ENCODE results near the gene PPFIA3.
"Not testable (repeated sequence)": the region's sequence is repeated elsewhere in the genome, so short reads cannot be mapped to it uniquely, and the experiment has no call there.

PPFIA3 gene

GRCh38 chr19:49125025-49125731 lies 5.8 kb downstream of the PPFIA3 start:
- no peak for DNase-seq (ENCODE audit: low spot score)

- no peak for DNase-seq (ENCODE audit: low spot score)
These were observed 7.2 kb downstream of the PPFIA3 start for GRCh38 chr19:49126575-49126974.

GRCh38 chr19:49127225-49127624 lies 7.9 kb downstream of the PPFIA3 start:
- DNase-seq (ENCODE audit: low spot score), result not testable (repeated sequence)

GRCh38 chr19:49127674-49128544 lies 8.6 kb downstream of the PPFIA3 start:
- DNase-seq (ENCODE audit: low spot score), result peak; percentile 96

GRCh38 chr19:49128545-49129237 lies 9.3 kb downstream of the PPFIA3 start:
- DNase-seq (ENCODE audit: low spot score), result no peak

- no peak for DNase-seq (ENCODE audit: low spot score)
These were observed 9.9 kb downstream of the PPFIA3 start for GRCh38 chr19:49129238-49129583.

- no peak for DNase-seq (ENCODE audit: low spot score)
These were observed 11.0 kb downstream of the PPFIA3 start for GRCh38 chr19:49130325-49130724.

- DNase-seq (ENCODE audit: low spot score), result peak; percentile 44
These were observed 13.7 kb downstream of the PPFIA3 start for GRCh38 chr19:49132974-49133609.

- DNase-seq (ENCODE audit: low spot score), result peak; percentile 31
These were observed 14.5 kb downstream of the PPFIA3 start for GRCh38 chr19:49133621-49134454.

GRCh38 chr19:49135686-49136085 lies 16.3 kb downstream of the PPFIA3 start:
- DNase-seq (ENCODE audit: low spot score), result no peak

GRCh38 chr19:49136771-49137171 lies 17.4 kb downstream of the PPFIA3 start:
- DNase-seq (ENCODE audit: low spot score), result no peak

GRCh38 chr19:49140951-49141350 lies 21.6 kb downstream of the PPFIA3 start:
- no peak for DNase-seq (ENCODE audit: low spot score)

- DNase-seq (ENCODE audit: low spot score), result no peak
These were observed 22.0 kb downstream of the PPFIA3 start for GRCh38 chr19:49141352-49141751.

GRCh38 chr19:49142866-49143335 lies 23.6 kb downstream of the PPFIA3 start:
- DNase-seq (ENCODE audit: low spot score), result peak; percentile 40

- peak; percentile 60 for DNase-seq (ENCODE audit: low spot score)
These were observed 26.4 kb downstream of the PPFIA3 start for GRCh38 chr19:49145573-49146407.

GRCh38 chr19:49146408-49146770 lies 27.0 kb downstream of the PPFIA3 start:
- DNase-seq (ENCODE audit: low spot score), result not testable (repeated sequence)

- no peak for DNase-seq (ENCODE audit: low spot score)
These were observed 28.8 kb downstream of the PPFIA3 start for GRCh38 chr19:49148044-49148682.

- DNase-seq (ENCODE audit: low spot score), result peak; percentile 67
These were observed 29.7 kb downstream of the PPFIA3 start for GRCh38 chr19:49148784-49149651.

- DNase-seq (ENCODE audit: low spot score), result no peak
These were observed 30.3 kb downstream of the PPFIA3 start for GRCh38 chr19:49149652-49150105.

Data from CD4-positive, alpha-beta T cell treated with Interleukin-6 at 100 ng/mL for 8 hours (primary cell).